ENCODE measurements around the gene GALNT16.

Gene GALNT16

GRCh38 chr14:69357544-69358200, 97.7 kb downstream of the GALNT16 start:
- Histone ChIP-seq H3K4me1 (ENCODE audit: control insufficient read depth, insufficient read depth, low read length) (peaks cover 12% of the 10 kb centered on the region), H3K36me3 (ENCODE audit: control insufficient read depth, insufficient read depth, low read length) (no peaks in the 10 kb centered on the region), H3K27me3 (ENCODE audit: control insufficient read depth, insufficient read depth, low read length) (peaks cover 7% of the 10 kb centered on the region), H3K9ac (ENCODE audit: low read length) (no peak overlapping the region), H3K27ac (ENCODE audit: low read depth, low read length) (no peak overlapping the region), H3K4me3 (ENCODE audit: low read length) (no peak overlapping the region)

- H3K27ac ChIP-seq (ENCODE audit: low read depth, low read length): no peak overlapping the region
- H3K36me3 ChIP-seq (ENCODE audit: control insufficient read depth, insufficient read depth, low read length): no peaks in the 10 kb centered on the region
- H3K4me1 ChIP-seq (ENCODE audit: control insufficient read depth, insufficient read depth, low read length): peaks cover 12% of the 10 kb centered on the region
- no peak overlapping the region for H3K9ac ChIP-seq (ENCODE audit: low read length)
- peaks cover 7% of the 10 kb centered on the region for H3K27me3 ChIP-seq (ENCODE audit: control insufficient read depth, insufficient read depth, low read length)
- no peak overlapping the region for H3K4me3 ChIP-seq (ENCODE audit: low read length)
Observed at GRCh38 chr14:69358233-69358963, 98.4 kb downstream of the GALNT16 start.

GRCh38 chr14:69358966-69359365, 99.0 kb downstream of the GALNT16 start:
- Histone ChIP-seq H3K4me3 (ENCODE audit: low read length) (no peak overlapping the region), H3K27ac (ENCODE audit: low read depth, low read length) (no peak overlapping the region)

GRCh38 chr14:69360438-69361108, 100.6 kb downstream of the GALNT16 start:
- Histone ChIP-seq H3K27me3 (ENCODE audit: control insufficient read depth, insufficient read depth, low read length) (peaks cover 7% of the 10 kb centered on the region), H3K9ac (ENCODE audit: low read length) (no peak overlapping the region), H3K27ac (ENCODE audit: low read depth, low read length) (no peak overlapping the region), H3K4me3 (ENCODE audit: low read length) (no peak overlapping the region), H3K4me1 (ENCODE audit: control insufficient read depth, insufficient read depth, low read length) (peaks cover 7% of the 10 kb centered on the region), H3K36me3 (ENCODE audit: control insufficient read depth, insufficient read depth, low read length) (no peaks in the 10 kb centered on the region)

More at GRCh38 chr14:69358966-69359365, 99.0 kb downstream of the GALNT16 start:
- Histone ChIP-seq H3K4me1 (ENCODE audit: control insufficient read depth, insufficient read depth, low read length) (peaks cover 12% of the 10 kb centered on the region), H3K27me3 (ENCODE audit: control insufficient read depth, insufficient read depth, low read length) (peaks cover 7% of the 10 kb centered on the region), H3K36me3 (ENCODE audit: control insufficient read depth, insufficient read depth, low read length) (no peaks in the 10 kb centered on the region), H3K9ac (ENCODE audit: low read length) (no peak overlapping the region)

- Histone ChIP-seq H3K9ac (ENCODE audit: low read length) (no peak overlapping the region), H3K27ac (ENCODE audit: low read depth, low read length) (no peak overlapping the region), H3K36me3 (ENCODE audit: control insufficient read depth, insufficient read depth, low read length) (no peaks in the 10 kb centered on the region), H3K4me3 (ENCODE audit: low read length) (no peak overlapping the region), H3K4me1 (ENCODE audit: control insufficient read depth, insufficient read depth, low read length) (no peaks in the 10 kb centered on the region), H3K27me3 (ENCODE audit: control insufficient read depth, insufficient read depth, low read length) (peaks cover 7% of the 10 kb centered on the region)
Observed at GRCh38 chr14:69363055-69363454, 103.1 kb downstream of the GALNT16 start.

- Histone ChIP-seq H3K36me3 (ENCODE audit: control insufficient read depth, insufficient read depth, low read length) (no peaks in the 10 kb centered on the region), H3K4me3 (ENCODE audit: low read length) (no peak overlapping the region)
Observed at GRCh38 chr14:69363964-69364363, 104.0 kb downstream of the GALNT16 start.

GRCh38 chr14:69364378-69364777, 104.4 kb downstream of the GALNT16 start:
- Histone ChIP-seq H3K4me1 (ENCODE audit: control insufficient read depth, insufficient read depth, low read length) (no peaks in the 10 kb centered on the region), H3K27me3 (ENCODE audit: control insufficient read depth, insufficient read depth, low read length) (peaks cover 3% of the 10 kb centered on the region), H3K9ac (ENCODE audit: low read length) (no peak overlapping the region), H3K4me3 (ENCODE audit: low read length) (no peak overlapping the region), H3K27ac (ENCODE audit: low read depth, low read length) (no peak overlapping the region), H3K36me3 (ENCODE audit: control insufficient read depth, insufficient read depth, low read length) (no peaks in the 10 kb centered on the region)

More at GRCh38 chr14:69363964-69364363, 104.0 kb downstream of the GALNT16 start:
- Histone ChIP-seq H3K27me3 (ENCODE audit: control insufficient read depth, insufficient read depth, low read length) (peaks cover 3% of the 10 kb centered on the region), H3K4me1 (ENCODE audit: control insufficient read depth, insufficient read depth, low read length) (no peaks in the 10 kb centered on the region), H3K27ac (ENCODE audit: low read depth, low read length) (no peak overlapping the region), H3K9ac (ENCODE audit: low read length) (no peak overlapping the region)

- no peak overlapping the region for H3K27ac ChIP-seq (ENCODE audit: low read depth, low read length)
Observed at GRCh38 chr14:69366069-69366468, 106.1 kb downstream of the GALNT16 start.

GRCh38 chr14:69366761-69367160, 106.8 kb downstream of the GALNT16 start:
- Histone ChIP-seq H3K27ac (ENCODE audit: low read depth, low read length) (no peak overlapping the region), H3K36me3 (ENCODE audit: control insufficient read depth, insufficient read depth, low read length) (no peaks in the 10 kb centered on the region), H3K4me3 (ENCODE audit: low read length) (no peak overlapping the region), H3K27me3 (ENCODE audit: control insufficient read depth, insufficient read depth, low read length) (no peaks in the 10 kb centered on the region), H3K9ac (ENCODE audit: low read length) (no peak overlapping the region), H3K4me1 (ENCODE audit: control insufficient read depth, insufficient read depth, low read length) (no peaks in the 10 kb centered on the region)

More at GRCh38 chr14:69366069-69366468, 106.1 kb downstream of the GALNT16 start:
- no peaks in the 10 kb centered on the region for H3K4me1 ChIP-seq (ENCODE audit: control insufficient read depth, insufficient read depth, low read length)
- no peak overlapping the region for H3K4me3 ChIP-seq (ENCODE audit: low read length)
- no peaks in the 10 kb centered on the region for H3K36me3 ChIP-seq (ENCODE audit: control insufficient read depth, insufficient read depth, low read length)
- H3K27me3 ChIP-seq (ENCODE audit: control insufficient read depth, insufficient read depth, low read length): peaks cover 3% of the 10 kb centered on the region
- H3K9ac ChIP-seq (ENCODE audit: low read length): no peak overlapping the region

- no peak overlapping the region for H3K9ac ChIP-seq (ENCODE audit: low read length)
- no peaks in the 10 kb centered on the region for H3K4me1 ChIP-seq (ENCODE audit: control insufficient read depth, insufficient read depth, low read length)
- H3K36me3 ChIP-seq (ENCODE audit: control insufficient read depth, insufficient read depth, low read length): no peaks in the 10 kb centered on the region
Observed at GRCh38 chr14:69368381-69368780, 108.4 kb downstream of the GALNT16 start.

GRCh38 chr14:69370061-69370460, 110.1 kb downstream of the GALNT16 start:
- Histone ChIP-seq H3K9ac (ENCODE audit: low read length) (no peak overlapping the region), H3K36me3 (ENCODE audit: control insufficient read depth, insufficient read depth, low read length) (no peaks in the 10 kb centered on the region), H3K27me3 (ENCODE audit: control insufficient read depth, insufficient read depth, low read length) (no peaks in the 10 kb centered on the region), H3K4me1 (ENCODE audit: control insufficient read depth, insufficient read depth, low read length) (no peaks in the 10 kb centered on the region), H3K27ac (ENCODE audit: low read depth, low read length) (no peak overlapping the region), H3K4me3 (ENCODE audit: low read length) (no peak overlapping the region)

More at GRCh38 chr14:69368381-69368780, 108.4 kb downstream of the GALNT16 start:
- Histone ChIP-seq H3K27me3 (ENCODE audit: control insufficient read depth, insufficient read depth, low read length) (no peaks in the 10 kb centered on the region), H3K27ac (ENCODE audit: low read depth, low read length) (no peak overlapping the region), H3K4me3 (ENCODE audit: low read length) (no peak overlapping the region)

- H3K27me3 ChIP-seq (ENCODE audit: control insufficient read depth, insufficient read depth, low read length): no peaks in the 10 kb centered on the region
- H3K4me3 ChIP-seq (ENCODE audit: low read length): no peak overlapping the region
- no peak overlapping the region for H3K27ac ChIP-seq (ENCODE audit: low read depth, low read length)
- no peak overlapping the region for H3K9ac ChIP-seq (ENCODE audit: low read length)
- no peaks in the 10 kb centered on the region for H3K4me1 ChIP-seq (ENCODE audit: control insufficient read depth, insufficient read depth, low read length)
- H3K36me3 ChIP-seq (ENCODE audit: control insufficient read depth, insufficient read depth, low read length): peaks cover 4% of the 10 kb centered on the region
Observed at GRCh38 chr14:69372146-69372545, 112.2 kb downstream of the GALNT16 start.

Data from rectal smooth muscle tissue (tissue), 1 donor.